Activated T-helper 17 cell treated with anti-CD3 and anti-CD28 coated beads, Interleukin-2, amount 50 U/mL, for 72 hours (primary cell): ENCODE data around the gene HEATR5A. TPM values are rescaled to one million over a fixed set of nuclear protein-coding genes. Genes with fewer than 3 reads are reported as not detected.
A peak's percentile ranks its signal among the peaks of the same experiment; 100 is the strongest.
"Not testable (repeated sequence)": the region's sequence is repeated elsewhere in the genome, so short reads cannot be mapped to it uniquely, and the experiment has no call there.

Experiments used
- ATAC-seq: fragments of 150-1000 bp; cut with Tn5 transposase; replicated peaks from 2 replicates; pipeline ENCODE4 v1.10.0; 2021; ENCODE audit warnings: mild to moderate bottlenecking, moderate library complexity
- H3K27ac Mint-ChIP-seq: one replicate; pipeline ENCODE4 v1.8.0; 2022; ENCODE audit warnings: mixed read lengths
- H3K27me3 Mint-ChIP-seq: one replicate; pipeline ENCODE4 v1.8.0; 2022; ENCODE audit warnings: mixed read lengths
- H3K36me3 Mint-ChIP-seq: one replicate; pipeline ENCODE4 v1.8.0; 2022; ENCODE audit warnings: low read depth, mild to moderate bottlenecking, mixed read lengths
- H3K4me1 Mint-ChIP-seq: one replicate; pipeline ENCODE4 v1.8.0; 2022; ENCODE audit warnings: mixed read lengths
- H3K4me3 Mint-ChIP-seq: one replicate; pipeline ENCODE4 v1.8.0; 2022; ENCODE audit warnings: mild to moderate bottlenecking, mixed read lengths
- H3K9me3 Mint-ChIP-seq: one replicate; pipeline ENCODE4 v1.8.0; 2022; ENCODE audit warnings: mixed read lengths
- total RNA-seq, 2 donors: library from RNA; stranded (reverse); gene quantifications; one replicate each; pipeline ENCODE4 v1.2.3, GENCODE V29; 2022

HEATR5A gene
- total RNA-seq, 2 donors from 2014 or later: 16.4 to 23.8 TPM

GRCh38 chr14:31388687-31389413, 31.5 kb downstream of the HEATR5A start:
- Mint-ChIP-seq H3K27me3 (no peaks in the 10 kb centered on the region), H3K36me3 (peaks cover 41% of the 10 kb centered on the region), H3K27ac (peak overlapping the region; percentile 81), H3K4me3 (peak overlapping the region; percentile 21), H3K4me1 (peaks cover 25% of the 10 kb centered on the region), H3K9me3 (no peaks in the 10 kb centered on the region)
- peak; percentile 85 for ATAC-seq

- H3K27ac Mint-ChIP-seq: no peak overlapping the region
- peaks cover 40% of the 10 kb centered on the region for H3K36me3 Mint-ChIP-seq
- no peak overlapping the region for H3K4me3 Mint-ChIP-seq
- H3K9me3 Mint-ChIP-seq: no peaks in the 10 kb centered on the region
- no peak for ATAC-seq
- H3K4me1 Mint-ChIP-seq: peaks cover 18% of the 10 kb centered on the region
- H3K27me3 Mint-ChIP-seq: no peaks in the 10 kb centered on the region
Observed at GRCh38 chr14:31387091-31387490, 33.3 kb downstream of the HEATR5A start.

- ATAC-seq: no peak
- Mint-ChIP-seq H3K4me3 (no peak overlapping the region), H3K27me3 (no peaks in the 10 kb centered on the region), H3K4me1 (peaks cover 13% of the 10 kb centered on the region), H3K27ac (no peak overlapping the region), H3K36me3 (peaks cover 47% of the 10 kb centered on the region), H3K9me3 (no peaks in the 10 kb centered on the region)
Observed at GRCh38 chr14:31386271-31386670, 34.1 kb downstream of the HEATR5A start.

GRCh38 chr14:31382221-31382620, 38.1 kb downstream of the HEATR5A start:
- no peaks in the 10 kb centered on the region for H3K9me3 Mint-ChIP-seq
- no peak overlapping the region for H3K27ac Mint-ChIP-seq
- peaks cover 5% of the 10 kb centered on the region for H3K4me1 Mint-ChIP-seq
- H3K4me3 Mint-ChIP-seq: no peak overlapping the region
- ATAC-seq: no peak
- no peaks in the 10 kb centered on the region for H3K27me3 Mint-ChIP-seq
- H3K36me3 Mint-ChIP-seq: peaks cover 47% of the 10 kb centered on the region

GRCh38 chr14:31380106-31380505, 40.2 kb downstream of the HEATR5A start:
- peaks cover 40% of the 10 kb centered on the region for H3K36me3 Mint-ChIP-seq
- no peak overlapping the region for H3K4me3 Mint-ChIP-seq
- H3K27ac Mint-ChIP-seq: peak overlapping the region; percentile 27
- H3K9me3 Mint-ChIP-seq: no peaks in the 10 kb centered on the region
- no peaks in the 10 kb centered on the region for H3K27me3 Mint-ChIP-seq
- ATAC-seq: no peak
- H3K4me1 Mint-ChIP-seq: peaks cover 5% of the 10 kb centered on the region

- Mint-ChIP-seq H3K27ac (peak overlapping the region; percentile 27), H3K36me3 (peaks cover 35% of the 10 kb centered on the region)
- H3K4me3 Mint-ChIP-seq, ATAC-seq, H3K27me3 Mint-ChIP-seq, H3K9me3 Mint-ChIP-seq, H3K4me1 Mint-ChIP-seq: not testable (repeated sequence)
Observed at GRCh38 chr14:31379125-31379947, 41.0 kb downstream of the HEATR5A start.

GRCh38 chr14:31377433-31377832, 42.9 kb downstream of the HEATR5A start:
- Mint-ChIP-seq H3K36me3 (peaks cover 38% of the 10 kb centered on the region), H3K9me3 (no peaks in the 10 kb centered on the region), H3K4me1 (peaks cover 5% of the 10 kb centered on the region), H3K27ac (peak overlapping the region; percentile 13), H3K27me3 (no peaks in the 10 kb centered on the region), H3K4me3 (no peak overlapping the region)
- no peak for ATAC-seq

- H3K4me3 Mint-ChIP-seq: peak overlapping the region; percentile 44
Observed at GRCh38 chr14:31371646-31372045, 48.7 kb downstream of the HEATR5A start.

GRCh38 chr14:31363331-31364073, 56.8 kb downstream of the HEATR5A start:
- Mint-ChIP-seq H3K27me3 (no peaks in the 10 kb centered on the region), H3K9me3 (no peaks in the 10 kb centered on the region), H3K27ac (no peak overlapping the region), H3K4me3 (no peak overlapping the region), H3K4me1 (no peaks in the 10 kb centered on the region), H3K36me3 (peaks cover 37% of the 10 kb centered on the region)
- no peak for ATAC-seq

More at GRCh38 chr14:31371646-31372045, 48.7 kb downstream of the HEATR5A start:
- peak overlapping the region; percentile 83 for H3K27ac Mint-ChIP-seq
- peaks cover 46% of the 10 kb centered on the region for H3K36me3 Mint-ChIP-seq
- ATAC-seq: peak; percentile 39
- H3K9me3 Mint-ChIP-seq: no peaks in the 10 kb centered on the region
- H3K4me1 Mint-ChIP-seq: peaks cover 5% of the 10 kb centered on the region
- no peaks in the 10 kb centered on the region for H3K27me3 Mint-ChIP-seq

GRCh38 chr14:31362746-31363145, 57.6 kb downstream of the HEATR5A start:
- no peak overlapping the region for H3K4me3 Mint-ChIP-seq
- no peaks in the 10 kb centered on the region for H3K9me3 Mint-ChIP-seq
- no peaks in the 10 kb centered on the region for H3K4me1 Mint-ChIP-seq
- no peak for ATAC-seq
- no peak overlapping the region for H3K27ac Mint-ChIP-seq
- peaks cover 40% of the 10 kb centered on the region for H3K36me3 Mint-ChIP-seq
- no peaks in the 10 kb centered on the region for H3K27me3 Mint-ChIP-seq

GRCh38 chr14:31361761-31362160, 58.6 kb downstream of the HEATR5A start:
- ATAC-seq, H3K4me1 Mint-ChIP-seq, H3K4me3 Mint-ChIP-seq, H3K27me3 Mint-ChIP-seq, H3K9me3 Mint-ChIP-seq, H3K27ac Mint-ChIP-seq: not testable (repeated sequence)
- peaks cover 37% of the 10 kb centered on the region for H3K36me3 Mint-ChIP-seq

- Mint-ChIP-seq H3K9me3 (no peaks in the 10 kb centered on the region), H3K36me3 (peaks cover 35% of the 10 kb centered on the region), H3K27me3 (no peaks in the 10 kb centered on the region), H3K4me3 (no peak overlapping the region), H3K27ac (peak overlapping the region; percentile 52), H3K4me1 (no peaks in the 10 kb centered on the region)
- no peak for ATAC-seq
Observed at GRCh38 chr14:31360919-31361662, 59.3 kb downstream of the HEATR5A start.

- Mint-ChIP-seq H3K36me3 (peaks cover 39% of the 10 kb centered on the region), H3K27me3 (no peaks in the 10 kb centered on the region)
- ATAC-seq: no peak
Observed at GRCh38 chr14:31357279-31357678, 63.1 kb downstream of the HEATR5A start.

GRCh38 chr14:31346097-31346496, 74.3 kb downstream of the HEATR5A start:
- Mint-ChIP-seq H3K9me3 (no peaks in the 10 kb centered on the region), H3K36me3 (peaks cover 57% of the 10 kb centered on the region), H3K27me3 (no peaks in the 10 kb centered on the region), H3K4me1 (no peaks in the 10 kb centered on the region), H3K4me3 (no peak overlapping the region), H3K27ac (no peak overlapping the region)
- ATAC-seq: peak; percentile 49

More at GRCh38 chr14:31357279-31357678, 63.1 kb downstream of the HEATR5A start:
- Mint-ChIP-seq H3K4me1 (no peaks in the 10 kb centered on the region), H3K27ac (no peak overlapping the region), H3K4me3 (no peak overlapping the region), H3K9me3 (no peaks in the 10 kb centered on the region)
